Endothelial cell of umbilical vein (primary cell): ENCODE measurements around the gene CTSW.

ENCODE experiments used
- EZH2 ChIP-seq: IDR thresholded peaks from 2 replicates; pipeline ENCODE4 v1.6.1; 2012; ENCODE audit warnings: borderline replicate concordance, low read depth, mild to moderate bottlenecking, moderate library complexity, low read length, inconsistent platforms; ENCODE audit not compliant: severe bottlenecking
- GATA2 ChIP-seq: IDR thresholded peaks from 2 replicates; pipeline ENCODE4 v1.7.0; 2011; ENCODE audit warnings: low read depth, mild to moderate bottlenecking, moderate library complexity, mixed read lengths, low read length; ENCODE audit not compliant: insufficient read length, insufficient read depth
- MYC ChIP-seq: IDR thresholded peaks from one replicate; pipeline ENCODE4 v1.6.1; 2011; ENCODE audit warnings: mild to moderate bottlenecking, low read depth, low read length
- POLR2A ChIP-seq: IDR thresholded peaks from 2 replicates; pipeline ENCODE4 v1.6.1; 2012; ENCODE audit warnings: low read depth, mild to moderate bottlenecking, control low read depth, low read length
- POLR2AphosphoS5 ChIP-seq: IDR thresholded peaks from 2 replicates; pipeline ENCODE4 v1.6.1; 2012; ENCODE audit warnings: low read depth, mild to moderate bottlenecking, control low read depth, low read length, moderate library complexity; ENCODE audit not compliant: insufficient read depth
- TF ChIP-seq, protein P1 (sequence below), 2 donors: IDR thresholded peaks; 1 replicate in 1 of 2; 2 replicates in 1 of 2; pipeline ENCODE4 v1.5.1; 2011; ENCODE audit warnings: low read length in 2 of 2, mild to moderate bottlenecking in 2 of 2, moderate library complexity in 2 of 2, control low read depth in 1 of 2, inconsistent platforms in 1 of 2, low read depth in 1 of 2; ENCODE audit not compliant: insufficient read depth in 1 of 2; ENCODE audit errors: extremely low read depth in 1 of 2
- TF ChIP-seq, protein P2 (sequence below): IDR thresholded peaks from 2 replicates; pipeline ENCODE4 v1.6.1; 2011; ENCODE audit not compliant: insufficient read depth, insufficient read length

- TF ChIP-seq, protein P1, sequence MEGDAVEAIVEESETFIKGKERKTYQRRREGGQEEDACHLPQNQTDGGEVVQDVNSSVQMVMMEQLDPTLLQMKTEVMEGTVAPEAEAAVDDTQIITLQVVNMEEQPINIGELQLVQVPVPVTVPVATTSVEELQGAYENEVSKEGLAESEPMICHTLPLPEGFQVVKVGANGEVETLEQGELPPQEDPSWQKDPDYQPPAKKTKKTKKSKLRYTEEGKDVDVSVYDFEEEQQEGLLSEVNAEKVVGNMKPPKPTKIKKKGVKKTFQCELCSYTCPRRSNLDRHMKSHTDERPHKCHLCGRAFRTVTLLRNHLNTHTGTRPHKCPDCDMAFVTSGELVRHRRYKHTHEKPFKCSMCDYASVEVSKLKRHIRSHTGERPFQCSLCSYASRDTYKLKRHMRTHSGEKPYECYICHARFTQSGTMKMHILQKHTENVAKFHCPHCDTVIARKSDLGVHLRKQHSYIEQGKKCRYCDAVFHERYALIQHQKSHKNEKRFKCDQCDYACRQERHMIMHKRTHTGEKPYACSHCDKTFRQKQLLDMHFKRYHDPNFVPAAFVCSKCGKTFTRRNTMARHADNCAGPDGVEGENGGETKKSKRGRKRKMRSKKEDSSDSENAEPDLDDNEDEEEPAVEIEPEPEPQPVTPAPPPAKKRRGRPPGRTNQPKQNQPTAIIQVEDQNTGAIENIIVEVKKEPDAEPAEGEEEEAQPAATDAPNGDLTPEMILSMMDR (IDR thresholded peaks at IDR 0.05; ENCODE audit: extremely low read depth in 1 of 2, insufficient read depth in 1 of 2, low read depth in 1 of 2, low read length in 2 of 2) = no peak
- TF ChIP-seq EZH2 = no peak
- TF ChIP-seq MYC = no peak
- no peak for TF ChIP-seq POLR2A
- no peak for TF ChIP-seq POLR2AphosphoS5
- TF ChIP-seq, protein P2, sequence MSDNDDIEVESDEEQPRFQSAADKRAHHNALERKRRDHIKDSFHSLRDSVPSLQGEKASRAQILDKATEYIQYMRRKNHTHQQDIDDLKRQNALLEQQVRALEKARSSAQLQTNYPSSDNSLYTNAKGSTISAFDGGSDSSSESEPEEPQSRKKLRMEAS = no peak
- no peak for TF ChIP-seq GATA2
Observed at GRCh38 chr11:65879617-65880016, at the start of gene CTSW.
